Transverse colon (tissue), 4 donors: ENCODE results near the gene TSPAN9.

Experiments used
- CTCF ChIP-seq, 5 experiments: fragments of 200-600 bp in 3 of 5; fragments of 450-650 bp in 2 of 5; sonication (generic) in 3 of 5; IDR thresholded peaks; 1 replicate in 2 of 5; 2 replicates in 3 of 5; pipeline ENCODE4 v1.5.1; 2016 to 2017; ENCODE audit warnings: antibody characterized with exemption in 5 of 5, inconsistent platforms in 3 of 5, mild to moderate bottlenecking in 2 of 5, moderate library complexity in 1 of 5
- POLR2A ChIP-seq: fragments of 450-650 bp; IDR thresholded peaks from one replicate; pipeline ENCODE4 v1.6.1; 2016; ENCODE audit warnings: antibody characterized with exemption, mild to moderate bottlenecking, moderate library complexity
- POLR2AphosphoS5 ChIP-seq, 3 donors: sonication (generic); formaldehyde crosslinking; IDR thresholded peaks; one replicate each; pipeline ENCODE4 v1.6.1; 2016; ENCODE audit warnings: antibody characterized with exemption in 3 of 3

- TF ChIP-seq POLR2A, result no peak
- TF ChIP-seq CTCF (IDR thresholded peaks at IDR 0.05), result no peak
- TF ChIP-seq POLR2AphosphoS5 (IDR thresholded peaks at IDR 0.05), result no peak
Observed at GRCh38 chr12:3217683-3218079, 140.5 kb downstream of the TSPAN9 start.
